ENCODE results near the gene ADAM17.
A peak's percentile ranks its signal among the peaks of the same experiment; 100 is the strongest.

Gene ADAM17

DNA sequence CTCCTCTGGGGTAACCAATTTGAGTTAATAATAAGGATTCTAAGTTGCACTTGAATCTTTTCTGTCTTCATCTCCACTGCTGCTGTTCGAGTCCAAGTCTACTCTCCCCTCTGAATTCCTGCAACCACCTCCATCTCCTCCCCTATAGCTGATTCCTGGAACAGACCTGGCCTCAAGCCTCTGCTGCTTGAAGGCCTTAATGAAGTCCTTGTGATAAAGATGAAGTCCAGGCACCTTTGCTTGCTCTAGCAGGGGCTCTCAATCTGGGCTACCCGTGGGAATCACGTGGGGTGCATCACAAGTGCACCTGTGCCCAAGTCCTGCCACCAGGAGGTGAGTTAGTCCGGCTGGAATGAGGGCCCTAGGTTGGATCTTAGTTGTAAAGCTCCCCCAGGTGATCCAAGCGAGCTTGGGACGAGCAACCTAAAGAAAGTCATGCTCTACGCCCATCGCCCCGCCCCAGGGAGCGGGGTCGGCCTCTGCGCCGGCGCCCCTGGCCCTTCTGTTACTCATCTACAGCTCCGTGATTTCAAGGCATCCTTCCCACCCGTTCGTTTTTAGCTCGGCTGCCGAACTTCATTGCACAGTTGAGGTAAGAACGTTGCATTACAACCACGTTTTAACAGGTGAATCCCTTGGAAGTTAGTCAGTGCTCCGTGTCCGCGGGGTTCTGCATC, 82.2 kb downstream of the ADAM17 start:
- Histone ChIP-seq H3K4me3 (peak overlapping the region; percentile 94), H3K27ac (peak overlapping the region; percentile 93 to 94)
- TF ChIP-seq, protein P1, sequence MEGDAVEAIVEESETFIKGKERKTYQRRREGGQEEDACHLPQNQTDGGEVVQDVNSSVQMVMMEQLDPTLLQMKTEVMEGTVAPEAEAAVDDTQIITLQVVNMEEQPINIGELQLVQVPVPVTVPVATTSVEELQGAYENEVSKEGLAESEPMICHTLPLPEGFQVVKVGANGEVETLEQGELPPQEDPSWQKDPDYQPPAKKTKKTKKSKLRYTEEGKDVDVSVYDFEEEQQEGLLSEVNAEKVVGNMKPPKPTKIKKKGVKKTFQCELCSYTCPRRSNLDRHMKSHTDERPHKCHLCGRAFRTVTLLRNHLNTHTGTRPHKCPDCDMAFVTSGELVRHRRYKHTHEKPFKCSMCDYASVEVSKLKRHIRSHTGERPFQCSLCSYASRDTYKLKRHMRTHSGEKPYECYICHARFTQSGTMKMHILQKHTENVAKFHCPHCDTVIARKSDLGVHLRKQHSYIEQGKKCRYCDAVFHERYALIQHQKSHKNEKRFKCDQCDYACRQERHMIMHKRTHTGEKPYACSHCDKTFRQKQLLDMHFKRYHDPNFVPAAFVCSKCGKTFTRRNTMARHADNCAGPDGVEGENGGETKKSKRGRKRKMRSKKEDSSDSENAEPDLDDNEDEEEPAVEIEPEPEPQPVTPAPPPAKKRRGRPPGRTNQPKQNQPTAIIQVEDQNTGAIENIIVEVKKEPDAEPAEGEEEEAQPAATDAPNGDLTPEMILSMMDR (IDR thresholded peaks at IDR 0.05) = no peak
- no peak for DNase-seq (ENCODE audit: low spot score)

DNA sequence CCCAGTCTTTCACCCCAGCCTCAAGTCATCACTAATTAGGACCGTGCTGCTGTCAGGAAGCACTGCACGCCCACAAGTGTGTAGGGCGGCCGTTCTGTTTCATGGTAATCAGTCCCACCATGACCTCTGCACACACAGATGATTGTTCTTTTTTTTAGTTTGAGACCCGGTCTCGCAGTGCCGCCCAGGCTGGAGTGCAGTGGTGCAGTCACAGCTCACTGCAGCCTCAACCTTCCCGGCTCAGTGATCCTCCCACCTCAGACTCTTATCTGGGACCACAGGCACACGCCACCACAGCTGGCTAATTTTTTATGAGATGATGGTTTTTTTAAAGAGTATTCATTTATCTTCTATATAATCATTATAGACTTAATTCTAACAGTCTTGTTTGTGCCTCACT, 83.1 kb downstream of the ADAM17 start:
- Histone ChIP-seq H3K27ac (no peak overlapping the region), H3K4me3 (no peak overlapping the region)
- no peak for DNase-seq (ENCODE audit: low spot score)
- TF ChIP-seq, protein P1 (IDR thresholded peaks at IDR 0.05) = no peak

DNA sequence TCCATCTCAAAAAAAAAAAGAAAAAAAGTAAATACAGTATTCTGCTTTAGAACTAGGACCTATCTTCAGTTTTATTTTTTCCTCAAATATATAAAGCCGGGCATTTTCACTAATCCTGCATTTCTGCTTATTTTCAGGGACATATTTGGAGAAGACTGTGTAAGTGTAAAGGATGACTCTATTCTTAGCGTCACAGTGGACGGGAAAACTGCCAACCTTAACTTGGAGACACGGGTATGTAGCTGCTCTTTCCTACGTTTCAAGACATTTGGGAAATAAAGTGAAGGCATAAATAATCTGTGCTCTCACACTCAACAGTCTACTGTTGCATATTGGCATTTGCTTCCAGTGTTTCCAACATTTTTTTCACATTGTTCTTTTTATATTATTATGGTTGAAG, 84.4 kb downstream of the ADAM17 start:
- no peak for DNase-seq (ENCODE audit: low spot score)
- Histone ChIP-seq H3K27ac (peak overlapping the region; percentile 35 to 57), H3K4me3 (no peak overlapping the region)
- TF ChIP-seq, protein P1 (IDR thresholded peaks at IDR 0.05) = no peak

DNA sequence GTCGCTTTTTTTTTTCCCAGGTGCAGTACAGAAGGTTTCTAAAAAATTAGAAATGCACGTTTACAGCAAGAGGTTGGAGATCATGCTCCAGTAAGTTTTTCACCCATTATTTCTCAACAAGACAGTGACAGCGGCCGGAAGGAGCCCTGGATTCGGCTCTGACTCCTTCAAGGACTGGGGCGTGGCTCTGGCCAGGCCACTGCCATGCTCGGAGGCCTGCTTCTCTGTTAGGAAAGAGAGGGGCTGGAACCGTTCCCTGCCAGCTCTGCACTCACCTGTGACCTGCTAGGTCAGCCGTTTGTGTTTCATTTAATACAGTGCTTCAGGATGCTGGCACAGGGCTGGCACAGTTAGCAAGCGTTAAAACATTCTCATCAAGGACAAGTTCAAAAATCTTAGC, 87.9 kb downstream of the ADAM17 start:
- H3K27ac ChIP-seq = no peak overlapping the region

DNA sequence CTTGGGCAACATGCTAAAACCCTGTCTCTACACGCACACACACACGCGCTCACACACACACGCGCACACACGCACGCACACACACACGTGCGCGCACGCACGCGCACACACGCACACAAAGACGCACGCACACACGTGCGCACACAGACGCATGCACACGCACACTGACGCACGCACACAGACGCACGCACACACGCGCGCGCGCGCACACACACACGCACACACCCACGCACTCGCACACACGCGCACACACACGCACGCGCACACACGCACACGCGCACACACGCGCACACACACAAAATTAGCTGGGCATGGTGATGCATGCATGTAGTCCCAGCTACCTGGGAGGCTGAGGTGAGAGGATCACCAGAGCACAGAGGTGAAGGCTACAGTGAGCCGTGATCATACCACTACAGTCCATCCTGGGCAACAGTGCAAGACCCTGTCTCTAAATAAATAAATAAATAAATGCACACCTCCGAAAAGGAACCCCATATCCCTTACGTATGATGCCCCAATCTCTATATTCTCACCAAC, 89.4 kb downstream of the ADAM17 start:
- Histone ChIP-seq H3K27ac (no peak overlapping the region), H3K4me3 (no peak overlapping the region)
- no peak for DNase-seq (ENCODE audit: low spot score)
- TF ChIP-seq, protein P1 (IDR thresholded peaks at IDR 0.05) = no peak

More for the DNA sequence above, 87.9 kb downstream of the ADAM17 start:
- H3K4me3 ChIP-seq = no peak overlapping the region
- no peak for DNase-seq (ENCODE audit: low spot score)
- TF ChIP-seq, protein P1 (IDR thresholded peaks at IDR 0.05) = no peak

DNA sequence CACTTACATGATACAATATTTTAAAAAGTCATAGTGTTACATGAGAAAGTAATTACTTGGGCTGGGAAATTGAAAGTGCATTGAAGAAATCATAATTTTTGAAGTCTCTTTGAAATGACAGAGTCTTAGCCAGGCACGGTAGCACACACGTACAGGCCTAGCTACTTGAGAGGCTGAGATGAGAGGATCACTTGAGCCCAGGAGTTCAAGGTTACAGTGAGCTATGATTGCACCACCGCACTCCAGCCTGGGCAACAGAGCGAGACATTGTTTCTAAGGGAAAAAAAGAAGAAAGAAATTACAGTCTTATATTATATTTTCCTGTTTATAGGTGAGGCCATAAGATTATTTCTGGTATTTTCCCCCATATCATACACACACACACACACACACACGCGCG, 90.5 kb downstream of the ADAM17 start:
- no peak for DNase-seq (ENCODE audit: low spot score)

DNA sequence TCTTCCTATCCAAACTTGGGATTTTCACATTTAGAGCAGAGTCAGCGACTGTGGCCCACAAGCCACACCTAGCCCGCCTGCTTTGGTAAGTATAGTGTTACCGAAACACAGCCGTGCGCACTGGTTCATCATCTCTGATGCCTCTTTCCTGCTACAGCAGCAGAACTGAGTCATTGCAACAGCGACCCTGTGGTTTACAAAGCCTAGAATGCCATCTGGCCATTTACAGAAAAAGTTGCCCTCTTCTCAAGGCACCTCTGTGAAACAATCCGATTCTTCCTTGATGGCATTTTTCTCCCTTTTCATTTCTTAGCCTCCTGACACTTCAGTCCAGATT, 92.0 kb downstream of the ADAM17 start:
- Histone ChIP-seq H3K27ac (no peak overlapping the region), H3K4me3 (no peak overlapping the region)
- no peak for DNase-seq (ENCODE audit: low spot score)
- TF ChIP-seq, protein P1 (IDR thresholded peaks at IDR 0.05) = no peak

More for the DNA sequence above, 90.5 kb downstream of the ADAM17 start:
- H3K27ac ChIP-seq = no peak overlapping the region
- TF ChIP-seq, protein P1 (IDR thresholded peaks at IDR 0.05) = no peak
- H3K4me3 ChIP-seq = no peak overlapping the region

All from coronary artery (tissue), 2 donors.